HS-5 (cell line): ENCODE measurements around the gene AICDA.
A peak's percentile ranks its signal among the peaks of the same experiment; 100 is the strongest.

ENCODE experiments used
- DNase-seq: peaks from one replicate; pipeline ENCODE4 v3.0.0-alpha.2; 2012; ENCODE audit warnings: low read depth

The AICDA gene

DNA sequence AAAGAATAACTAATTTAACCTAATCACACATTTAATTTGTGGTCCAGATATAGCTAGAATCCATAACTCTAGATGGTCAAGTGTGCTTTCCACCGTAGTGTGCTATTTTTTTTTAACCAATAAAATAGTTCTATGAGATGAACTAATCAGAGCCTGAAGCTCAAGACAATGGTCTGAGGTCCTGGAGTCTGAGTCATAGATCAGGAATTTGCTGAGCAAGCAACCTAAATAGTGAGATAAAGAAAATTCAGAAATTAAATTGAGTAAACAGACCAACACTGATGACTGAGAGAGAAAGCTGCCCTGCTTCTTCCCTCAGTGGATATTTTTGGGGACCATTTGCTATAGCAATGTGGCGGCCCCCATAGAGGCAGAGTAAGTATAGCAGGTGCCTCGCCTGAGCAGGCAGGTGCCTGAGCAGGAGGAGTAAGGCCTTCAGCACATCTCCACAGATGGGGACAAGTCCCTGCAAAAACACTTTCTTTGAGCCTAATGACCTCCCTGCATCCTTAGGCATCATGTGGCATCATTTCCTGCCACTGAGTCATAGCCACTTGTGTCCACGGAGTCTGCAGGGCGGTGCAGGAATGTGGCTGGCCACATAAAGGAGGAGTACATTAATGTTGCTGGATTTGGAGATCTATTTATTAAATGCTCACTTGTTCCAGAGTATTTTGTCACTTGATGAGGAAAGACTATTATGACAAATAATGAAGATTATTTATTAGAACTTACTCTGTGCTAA is 58.0 kb downstream of the AICDA start:
- peak; percentile 43 for DNase-seq

DNA sequence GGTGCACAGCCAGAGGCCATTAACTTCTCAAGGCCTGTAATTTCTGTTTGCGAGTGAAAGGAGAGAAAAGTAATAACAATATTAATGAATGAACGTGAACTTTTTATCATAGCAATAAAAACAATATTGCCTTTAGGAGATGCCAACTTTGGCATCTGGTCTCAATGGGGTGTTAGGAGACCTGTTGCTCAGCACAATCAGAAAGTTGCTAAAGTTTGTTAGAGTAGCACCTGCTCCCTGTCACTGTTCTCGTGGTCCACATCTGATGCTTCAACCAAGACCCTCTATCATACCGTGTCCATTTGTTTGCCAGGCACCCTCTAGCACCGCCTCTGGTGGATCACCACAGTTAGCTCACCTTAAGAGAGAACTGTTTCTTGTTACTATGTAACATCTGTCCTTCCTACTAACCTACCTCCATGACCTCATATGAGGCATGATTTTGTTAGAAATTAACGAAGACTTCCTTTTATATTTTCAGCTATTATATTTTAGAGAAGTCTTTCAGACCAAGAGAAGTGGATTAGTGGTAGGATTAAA is 59.5 kb downstream of the AICDA start:
- DNase-seq, result no peak
